BJ (cell line): Measurements from ENCODE around the gene RETREG1. TPM values are rescaled to one million over a fixed set of nuclear protein-coding genes. Genes with fewer than 3 reads are reported as not detected.

Experiments
- CTCF ChIA-PET: fragments of 350-600 bp; formaldehyde crosslinking; extraction: SDS; loops from one replicate; lab custom pipeline; 2021; ENCODE audit warnings: antibody characterized with exemption, inconsistent platforms; lab: Yijun Ruan, JAX
- POLR2A ChIA-PET: fragments of 300-600 bp; sonication (Branson Sonifier 250); formaldehyde crosslinking; extraction: SDS; loops from one replicate; lab custom pipeline; 2021; ENCODE audit warnings: antibody characterized with exemption; lab: Charles Lee
- DNase-seq: peaks from one replicate; pipeline ENCODE4 v3.0.0-alpha.2; 2011; ENCODE audit warnings: low read depth
- H3K27me3 ChIP-seq: 2 replicates; pipeline ENCODE4 v1.6.0; 2011; ENCODE audit warnings: low read length; ENCODE audit not compliant: control insufficient read depth, insufficient read depth
- H3K36me3 ChIP-seq: 2 replicates; pipeline ENCODE4 v1.5.1; 2011; ENCODE audit warnings: low read length; ENCODE audit not compliant: control insufficient read depth, insufficient read depth
- H3K4me3 ChIP-seq: 2 replicates; pipeline ENCODE4 v1.5.1; 2011; ENCODE audit warnings: low read depth, mild to moderate bottlenecking, control low read depth, low read length
- CTCF ChIP-seq: IDR thresholded peaks from 2 replicates; pipeline ENCODE4 v1.5.1; 2011; ENCODE audit warnings: low read depth, mild to moderate bottlenecking, control low read depth, inconsistent platforms, low read length, moderate library complexity; ENCODE audit not compliant: insufficient read depth
- polyA plus RNA-seq: library from polyadenylated mRNA; depleted of rRNA; stranded (reverse); fragments of >200 nt; gene quantifications from 2 replicates; pipeline ENCODE4 v1.2.3, GENCODE V29; 2011

The RETREG1 gene
- polyA plus RNA-seq, 1 experiment: 0.04 TPM

- ChIA-PET CTCF (no interaction called here), POLR2A (no interaction called here)
- Histone ChIP-seq H3K27me3 (no peaks in the 10 kb centered on the region; the same call in 1 of the 2 replicates), H3K4me3 (no peak overlapping the region), H3K36me3 (no peaks in the 10 kb centered on the region)
- DNase-seq: no peak
- TF ChIP-seq CTCF: no peak
Observed at GRCh38 chr5:16603701-16604100, 13.1 kb downstream of the RETREG1 start.

GRCh38 chr5:16603295-16603694 lies 13.5 kb downstream of the RETREG1 start:
- Histone ChIP-seq H3K4me3 (no peak overlapping the region), H3K27me3 (no peaks in the 10 kb centered on the region; the same call in 1 of the 2 replicates), H3K36me3 (no peaks in the 10 kb centered on the region)
- CTCF ChIA-PET: no interaction called here
- POLR2A ChIA-PET: no interaction called here
- DNase-seq: no peak
- TF ChIP-seq CTCF: no peak

GRCh38 chr5:16602182-16602581 lies 14.6 kb downstream of the RETREG1 start:
- TF ChIP-seq CTCF: no peak
- no peaks in the 10 kb centered on the region for H3K36me3 ChIP-seq
- CTCF ChIA-PET: no interaction called here
- no peaks in the 10 kb centered on the region; the same call in 1 of the 2 replicates for H3K27me3 ChIP-seq
- POLR2A ChIA-PET: no interaction called here
- H3K4me3 ChIP-seq: no peak overlapping the region
- no peak for DNase-seq

- no peak for TF ChIP-seq CTCF
- no peak for DNase-seq
- ChIA-PET POLR2A (no interaction called here), CTCF (no interaction called here)
- H3K4me3 ChIP-seq: no peak overlapping the region
- no peaks in the 10 kb centered on the region for H3K36me3 ChIP-seq
- no peaks in the 10 kb centered on the region; the same call in none of the 2 replicates for H3K27me3 ChIP-seq
Observed at GRCh38 chr5:16600946-16601345, 15.9 kb downstream of the RETREG1 start.

GRCh38 chr5:16600397-16600796 lies 16.4 kb downstream of the RETREG1 start:
- POLR2A ChIA-PET: no interaction called here
- H3K36me3 ChIP-seq: no peaks in the 10 kb centered on the region
- CTCF ChIA-PET: no interaction called here
- TF ChIP-seq CTCF: no peak
- H3K27me3 ChIP-seq: no peaks in the 10 kb centered on the region; the same call in none of the 2 replicates
- DNase-seq: no peak
- H3K4me3 ChIP-seq: no peak overlapping the region
